ENCODE results near the gene SORBS1.

GRCh38 chr10:95440756-95441546, 120.2 kb downstream of the SORBS1 start:
- TF ChIP-seq POLR2A (IDR thresholded peaks at IDR 0.05; ENCODE audit: low read length) (no peak), GATA1 (IDR thresholded peaks at IDR 0.05; ENCODE audit: low read depth, low read length) (no peak)
